ENCODE results near the gene GGA1.
A peak's percentile ranks its signal among the peaks of the same experiment; 100 is the strongest.

Gene GGA1

GRCh38 chr22:37675930-37676735, 67.5 kb downstream of the GGA1 start:
- peak overlapping the region; percentile 62 to 84 for H3K4me3 ChIP-seq (ENCODE audit: low read depth in 1 of 2, low read length in 1 of 2)
- H3K27ac ChIP-seq = peak overlapping the region; percentile 93
- peaks cover 39 to 62% of the 10 kb centered on the region in 2 experiments for H3K4me1 ChIP-seq (ENCODE audit: control insufficient read depth in 1 of 2, insufficient read depth in 1 of 2, low read depth in 1 of 2, low read length in 1 of 2)
- TF ChIP-seq, protein P1, sequence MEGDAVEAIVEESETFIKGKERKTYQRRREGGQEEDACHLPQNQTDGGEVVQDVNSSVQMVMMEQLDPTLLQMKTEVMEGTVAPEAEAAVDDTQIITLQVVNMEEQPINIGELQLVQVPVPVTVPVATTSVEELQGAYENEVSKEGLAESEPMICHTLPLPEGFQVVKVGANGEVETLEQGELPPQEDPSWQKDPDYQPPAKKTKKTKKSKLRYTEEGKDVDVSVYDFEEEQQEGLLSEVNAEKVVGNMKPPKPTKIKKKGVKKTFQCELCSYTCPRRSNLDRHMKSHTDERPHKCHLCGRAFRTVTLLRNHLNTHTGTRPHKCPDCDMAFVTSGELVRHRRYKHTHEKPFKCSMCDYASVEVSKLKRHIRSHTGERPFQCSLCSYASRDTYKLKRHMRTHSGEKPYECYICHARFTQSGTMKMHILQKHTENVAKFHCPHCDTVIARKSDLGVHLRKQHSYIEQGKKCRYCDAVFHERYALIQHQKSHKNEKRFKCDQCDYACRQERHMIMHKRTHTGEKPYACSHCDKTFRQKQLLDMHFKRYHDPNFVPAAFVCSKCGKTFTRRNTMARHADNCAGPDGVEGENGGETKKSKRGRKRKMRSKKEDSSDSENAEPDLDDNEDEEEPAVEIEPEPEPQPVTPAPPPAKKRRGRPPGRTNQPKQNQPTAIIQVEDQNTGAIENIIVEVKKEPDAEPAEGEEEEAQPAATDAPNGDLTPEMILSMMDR (IDR thresholded peaks at IDR 0.05) = no peak
- peaks cover 17% of the 10 kb centered on the region for H3K27me3 ChIP-seq
- no peaks in the 10 kb centered on the region for H3K9me3 ChIP-seq
- H3K36me3 ChIP-seq = peaks cover 5% of the 10 kb centered on the region

DNA sequence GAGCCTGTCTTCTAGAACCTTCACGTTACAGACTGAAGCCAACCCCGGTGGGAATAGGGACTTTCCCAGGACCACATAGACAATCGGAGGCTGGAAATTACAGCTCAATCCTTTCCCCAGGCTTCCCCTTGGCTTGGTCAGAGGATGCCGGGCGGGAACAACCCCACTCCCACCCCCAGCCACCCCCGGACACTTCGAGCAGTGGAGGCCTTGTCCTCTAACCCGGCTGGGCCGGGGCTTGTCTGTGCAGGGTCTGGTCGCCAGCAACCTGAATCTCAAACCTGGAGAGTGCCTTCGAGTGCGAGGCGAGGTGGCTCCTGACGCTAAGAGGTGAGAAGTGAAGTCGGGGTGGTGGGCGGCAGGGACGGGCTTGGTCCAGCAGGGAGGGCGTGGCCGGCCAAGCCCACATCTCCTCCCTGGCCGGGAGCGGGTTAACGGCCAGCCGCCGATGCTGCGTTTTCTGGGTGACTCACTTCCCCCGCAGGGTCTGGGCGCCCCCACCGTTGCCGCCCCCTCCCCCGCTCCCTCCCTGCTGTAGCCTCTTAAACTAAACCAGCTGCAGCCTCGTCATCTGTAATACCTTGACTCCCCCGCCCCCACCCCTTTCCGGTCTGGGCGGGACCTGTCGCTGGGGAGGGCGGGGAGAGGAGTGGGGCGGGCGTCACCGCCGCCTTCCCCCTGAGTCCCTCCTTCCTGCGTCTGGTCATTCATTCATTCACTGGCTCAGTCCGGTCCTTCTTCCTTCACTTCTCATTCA, 68.3 kb downstream of the GGA1 start:
- H3K4me3 ChIP-seq (ENCODE audit: low read depth in 1 of 2, low read length in 1 of 2) = peak overlapping the region; percentile 62 to 84
- peaks cover 5% of the 10 kb centered on the region for H3K36me3 ChIP-seq
- H3K9me3 ChIP-seq = no peaks in the 10 kb centered on the region
- peak overlapping the region; percentile 93 for H3K27ac ChIP-seq
- H3K4me1 ChIP-seq (ENCODE audit: control insufficient read depth in 1 of 2, insufficient read depth in 1 of 2, low read depth in 1 of 2, low read length in 1 of 2) = peaks cover 44 to 70% of the 10 kb centered on the region in 2 experiments
- peaks cover 17% of the 10 kb centered on the region for H3K27me3 ChIP-seq
- TF ChIP-seq, protein P1 (IDR thresholded peaks at IDR 0.05) = peak; percentile 36

GRCh38 chr22:37677493-37677974, 68.9 kb downstream of the GGA1 start:
- Histone ChIP-seq H3K9me3 (no peaks in the 10 kb centered on the region), H3K27me3 (peaks cover 12% of the 10 kb centered on the region), H3K36me3 (peaks cover 5% of the 10 kb centered on the region), H3K4me3 (ENCODE audit: low read depth in 1 of 2, low read length in 1 of 2) (peak overlapping the region; percentile 62 to 84), H3K4me1 (ENCODE audit: control insufficient read depth in 1 of 2, insufficient read depth in 1 of 2, low read depth in 1 of 2, low read length in 1 of 2) (peaks cover 46 to 67% of the 10 kb centered on the region in 2 experiments), H3K27ac (peak overlapping the region; percentile 93)
- TF ChIP-seq, protein P1 (IDR thresholded peaks at IDR 0.05) = no peak

- H3K27ac ChIP-seq = peak overlapping the region; percentile 93
- TF ChIP-seq, protein P1 (IDR thresholded peaks at IDR 0.05) = no peak
- H3K27me3 ChIP-seq = peaks cover 3% of the 10 kb centered on the region
- peaks cover 40 to 58% of the 10 kb centered on the region in 2 experiments for H3K4me1 ChIP-seq (ENCODE audit: control insufficient read depth in 1 of 2, insufficient read depth in 1 of 2, low read depth in 1 of 2, low read length in 1 of 2)
- H3K4me3 ChIP-seq (ENCODE audit: low read depth in 1 of 2, low read length in 1 of 2) = no peak overlapping the region
- H3K9me3 ChIP-seq = no peaks in the 10 kb centered on the region
- H3K36me3 ChIP-seq = peaks cover 5% of the 10 kb centered on the region
Observed at GRCh38 chr22:37678372-37678771, 69.7 kb downstream of the GGA1 start.

DNA sequence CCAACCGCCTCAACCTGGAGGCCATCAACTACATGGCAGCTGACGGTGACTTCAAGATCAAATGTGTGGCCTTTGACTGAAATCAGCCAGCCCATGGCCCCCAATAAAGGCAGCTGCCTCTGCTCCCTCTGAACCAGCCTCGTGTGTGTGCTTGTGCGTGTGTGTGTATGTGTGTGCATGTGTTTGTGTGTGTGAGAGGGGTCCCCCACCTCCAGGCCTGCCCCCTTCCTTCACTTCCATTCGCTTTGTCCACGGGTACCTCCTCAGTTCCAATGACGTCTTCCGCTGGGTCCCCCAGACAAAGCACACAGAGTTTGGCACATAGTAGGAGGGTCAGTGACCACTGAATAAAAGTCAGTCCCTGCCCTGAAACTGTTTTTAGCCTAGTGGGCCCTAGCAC, 71.0 kb downstream of the GGA1 start:
- Histone ChIP-seq H3K27ac (no peak overlapping the region), H3K9me3 (no peaks in the 10 kb centered on the region), H3K27me3 (no peaks in the 10 kb centered on the region), H3K4me3 (ENCODE audit: low read depth in 1 of 2, low read length in 1 of 2) (no peak overlapping the region), H3K36me3 (peaks cover 5% of the 10 kb centered on the region), H3K4me1 (ENCODE audit: control insufficient read depth in 1 of 2, insufficient read depth in 1 of 2, low read depth in 1 of 2, low read length in 1 of 2) (peaks cover 32 to 48% of the 10 kb centered on the region in 2 experiments)
- TF ChIP-seq, protein P1 (IDR thresholded peaks at IDR 0.05) = no peak
